ENCODE results near the gene RPH3AL. TPM values are rescaled to one million over a fixed set of nuclear protein-coding genes. Genes with fewer than 3 reads are reported as not detected.
"Not testable (repeated sequence)": the region's sequence is repeated elsewhere in the genome, so short reads cannot be mapped to it uniquely, and the experiment has no call there.

The RPH3AL gene
- total and polyA plus RNA-seq, 7 experiments from 2014 or later, result 0.84 to 19.6 (median 4.3) TPM

DNA sequence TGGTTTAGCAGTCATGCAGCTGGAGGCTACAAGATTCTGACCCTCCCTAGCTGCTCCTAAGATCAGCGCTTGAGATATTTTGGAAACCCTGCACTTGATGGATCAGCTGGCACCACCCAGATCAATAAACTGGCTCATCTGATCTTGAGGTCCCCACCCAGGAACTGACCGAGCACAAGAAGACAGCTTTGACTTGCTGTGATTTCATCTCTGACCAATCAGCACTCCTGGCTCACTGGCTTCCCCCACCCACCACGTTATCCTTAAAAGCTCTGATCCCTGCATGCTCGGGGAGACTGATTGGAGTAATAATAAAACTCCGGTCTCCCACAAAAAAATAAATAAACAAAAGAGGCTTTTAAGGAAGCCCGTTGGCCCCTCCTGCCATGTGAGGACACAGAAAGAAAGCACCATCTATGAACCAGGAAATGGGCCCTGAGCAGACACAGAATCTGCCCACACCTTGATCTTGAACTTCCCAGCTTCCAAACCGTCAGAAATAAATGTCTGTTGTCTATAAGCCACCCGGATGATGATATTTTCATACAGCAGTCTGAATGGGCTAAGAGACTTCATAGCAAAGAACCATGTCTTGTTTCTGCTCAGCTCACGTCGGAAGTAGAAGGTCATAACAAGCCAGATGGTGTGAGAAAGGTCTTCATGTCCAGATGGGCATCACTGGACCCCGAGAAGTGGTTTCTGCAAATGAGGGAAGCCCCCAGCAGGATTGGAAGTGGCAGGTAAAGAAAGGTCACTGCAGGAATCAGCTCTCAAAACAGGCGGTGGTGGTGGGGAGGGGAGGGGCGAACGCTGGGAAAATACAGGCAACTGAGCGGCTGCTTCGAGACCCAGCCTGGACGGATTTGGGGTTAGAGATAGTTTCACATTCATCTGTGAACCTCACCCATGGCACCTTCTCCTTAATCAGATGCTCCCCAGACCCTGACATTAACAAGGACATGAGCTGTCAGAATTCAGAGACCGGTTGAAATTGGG is 19.8 kb upstream of the RPH3AL start:
- peaks cover 0 to 17% (median 9%) of the 10 kb centered on the region in 11 donors for H3K9me3 Mint-ChIP-seq
- no peaks in the 10 kb centered on the region for H3K9me3 ChIP-seq (ENCODE audit: control insufficient read depth in 2 of 3, low read length in 3 of 3)
- no peaks in the 10 kb centered on the region for H3K4me1 ChIP-seq (ENCODE audit: control insufficient read depth in 2 of 2, insufficient read depth in 2 of 2, low read length in 2 of 2)
- H3K27me3 Mint-ChIP-seq, result peaks cover 0 to 11% (median 0%) of the 10 kb centered on the region in 5 donors
- H3K4me3 ChIP-seq (ENCODE audit: low read length), result no peak overlapping the region
- intact Hi-C loops (cut with micrococcal nuclease), result no loop called here
- H3K27me3 ChIP-seq (ENCODE audit: control insufficient read depth in 2 of 2, insufficient read depth in 2 of 2, low read length in 2 of 2), result no peaks in the 10 kb centered on the region
- no peak overlapping the region for H3K27ac ChIP-seq (ENCODE audit: low read depth, low read length)
- peaks cover 0 to 28% (median 15%) of the 10 kb centered on the region in 7 donors for H3K4me1 Mint-ChIP-seq
- no peak for DNase-seq
- ChIA-PET CTCF (no interaction called here), POLR2A (no interaction called here)
- H3K4me3 Mint-ChIP-seq, result no peak overlapping the region
- ATAC-seq, result no peak
- no peaks in the 10 kb centered on the region for H3K36me3 ChIP-seq (ENCODE audit: control insufficient read depth in 2 of 3, insufficient read depth in 3 of 3, low read length in 3 of 3)
- H3K36me3 Mint-ChIP-seq, result peaks cover 0 to 18% (median 5%) of the 10 kb centered on the region in 5 donors
- H3K27ac Mint-ChIP-seq, result no peak overlapping the region

DNA sequence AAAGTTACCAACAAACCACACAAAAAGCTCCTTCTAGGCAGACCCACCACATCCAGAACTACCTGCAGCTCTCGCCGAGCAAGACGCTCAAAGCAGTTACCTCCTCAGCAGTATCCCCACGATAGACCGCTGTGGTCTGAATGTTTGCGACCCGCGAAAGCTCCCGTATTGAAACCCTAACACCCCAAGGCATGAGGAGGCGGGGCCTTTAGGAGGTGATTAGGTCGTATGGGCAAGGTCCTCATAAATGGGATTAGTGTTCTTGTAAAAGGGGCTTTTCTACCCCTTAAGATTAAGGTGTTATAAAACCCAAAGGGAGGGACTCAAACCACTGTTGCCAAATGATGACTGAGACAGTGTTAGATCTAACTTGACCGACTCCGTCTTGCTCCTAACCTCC is 19.0 kb upstream of the RPH3AL start:
- peaks cover 0 to 19% (median 9%) of the 10 kb centered on the region in 11 donors for H3K9me3 Mint-ChIP-seq
- H3K27me3 Mint-ChIP-seq, result peaks cover 0 to 6% (median 0%) of the 10 kb centered on the region in 5 donors
- ATAC-seq (no peak), DNase-seq (no peak)
- CTCF ChIA-PET, result no interaction called here
- POLR2A ChIA-PET, result no interaction called here
- H3K4me3 Mint-ChIP-seq, result no peak overlapping the region
- intact Hi-C loops (cut with micrococcal nuclease), result no loop called here
- Histone ChIP-seq H3K27ac (ENCODE audit: low read depth, low read length) (no peak overlapping the region), H3K4me1 (ENCODE audit: control insufficient read depth in 2 of 2, insufficient read depth in 2 of 2, low read length in 2 of 2) (peaks cover 3% of the 10 kb centered on the region in 2 donors), H3K27me3 (ENCODE audit: control insufficient read depth in 2 of 2, insufficient read depth in 2 of 2, low read length in 2 of 2) (no peaks in the 10 kb centered on the region), H3K9me3 (ENCODE audit: control insufficient read depth in 2 of 3, low read length in 3 of 3) (no peaks in the 10 kb centered on the region), H3K36me3 (ENCODE audit: control insufficient read depth in 2 of 3, insufficient read depth in 3 of 3, low read length in 3 of 3) (no peaks in the 10 kb centered on the region), H3K4me3 (ENCODE audit: low read length) (no peak overlapping the region)
- H3K4me1 Mint-ChIP-seq, result peaks cover 0 to 29% (median 15%) of the 10 kb centered on the region in 7 donors
- H3K27ac Mint-ChIP-seq, result peak overlapping the region in 1 of 9 donors; percentile 45
- H3K36me3 Mint-ChIP-seq, result peaks cover 0 to 22% (median 5%) of the 10 kb centered on the region in 5 donors

GRCh38 chr17:367656-368055 is 15.0 kb upstream of the RPH3AL start:
- H3K36me3 Mint-ChIP-seq, result peaks cover 0 to 22% (median 5%) of the 10 kb centered on the region in 5 donors
- H3K4me1 Mint-ChIP-seq, result peaks cover 0 to 57% (median 32%) of the 10 kb centered on the region in 7 donors

GRCh38 chr17:366657-367615 is 14.3 kb upstream of the RPH3AL start:
- Mint-ChIP-seq H3K4me1 (peaks cover 0 to 49% (median 32%) of the 10 kb centered on the region in 7 donors), H3K36me3 (peaks cover 0 to 22% (median 5%) of the 10 kb centered on the region in 5 donors), H3K27me3 (peaks cover 0 to 19% (median 0%) of the 10 kb centered on the region in 5 donors), H3K9me3 (peaks cover 0 to 19% (median 9%) of the 10 kb centered on the region in 11 donors), H3K27ac (peak overlapping the region in 4 of 9 donors; percentile 14 to 60 (median 43)), H3K4me3 (peak overlapping the region in 7 of 10 donors; percentile 16 to 66 (median 47))
- H3K4me3 ChIP-seq (ENCODE audit: low read length); H3K27ac ChIP-seq (ENCODE audit: low read depth, low read length); ATAC-seq; H3K9me3 ChIP-seq (ENCODE audit: control insufficient read depth in 2 of 3, low read length in 3 of 3); H3K27me3 ChIP-seq (ENCODE audit: control insufficient read depth in 2 of 2, insufficient read depth in 2 of 2, low read length in 2 of 2); H3K36me3 ChIP-seq (ENCODE audit: control insufficient read depth in 2 of 3, insufficient read depth in 3 of 3, low read length in 3 of 3): not testable (repeated sequence)
- peak in 4 of 9 donors; percentile 19 to 41 (median 23) for DNase-seq
- ChIA-PET CTCF (interaction anchor here (0.6 kb wide), 1 partner anchor 31 kb away, joined by 3 read pairs; no protein-coding TSS in a partner anchor), POLR2A (interaction anchor here (0.6 kb wide), 1 partner anchor 1356 kb away, joined by 3 read pairs; no protein-coding TSS in a partner anchor)
- intact Hi-C loops (cut with micrococcal nuclease), result loop anchor here in 1 of 2 donors (5.0 kb wide), 1 partner anchor 35 kb away; no protein-coding TSS in a partner anchor
- peaks cover 4 to 17% of the 10 kb centered on the region in 2 donors for H3K4me1 ChIP-seq (ENCODE audit: control insufficient read depth in 2 of 2, insufficient read depth in 2 of 2, low read length in 2 of 2)

More at GRCh38 chr17:367656-368055, 15.0 kb upstream of the RPH3AL start:
- peaks cover 4 to 17% of the 10 kb centered on the region in 2 donors for H3K4me1 ChIP-seq (ENCODE audit: control insufficient read depth in 2 of 2, insufficient read depth in 2 of 2, low read length in 2 of 2)
- H3K9me3 ChIP-seq (ENCODE audit: control insufficient read depth in 2 of 3, low read length in 3 of 3); DNase-seq; H3K36me3 ChIP-seq (ENCODE audit: control insufficient read depth in 2 of 3, insufficient read depth in 3 of 3, low read length in 3 of 3); POLR2A ChIA-PET; H3K4me3 ChIP-seq (ENCODE audit: low read length); H3K27me3 ChIP-seq (ENCODE audit: control insufficient read depth in 2 of 2, insufficient read depth in 2 of 2, low read length in 2 of 2); ATAC-seq; H3K27ac ChIP-seq (ENCODE audit: low read depth, low read length): not testable (repeated sequence)
- Mint-ChIP-seq H3K9me3 (peaks cover 0 to 19% (median 9%) of the 10 kb centered on the region in 11 donors), H3K27me3 (peaks cover 0 to 19% (median 0%) of the 10 kb centered on the region in 5 donors), H3K4me3 (peak overlapping the region in 4 of 10 donors; percentile 6 to 31 (median 16)), H3K27ac (peak overlapping the region in 3 of 9 donors; percentile 9 to 76 (median 14))
- CTCF ChIA-PET, result interaction anchor here (0.6 kb wide), 1 partner anchor 31 kb away, joined by 3 read pairs; no protein-coding TSS in a partner anchor
- intact Hi-C loops (cut with micrococcal nuclease), result loop anchor here in 1 of 2 donors (5.0 kb wide), 1 partner anchor 35 kb away; no protein-coding TSS in a partner anchor

- POLR2A ChIA-PET, result interaction anchor here (1.1 kb wide), 1 partner anchor 16 kb away, joined by 3 read pairs; no protein-coding TSS in a partner anchor
- no peaks in the 10 kb centered on the region for H3K9me3 ChIP-seq (ENCODE audit: control insufficient read depth in 2 of 3, low read length in 3 of 3)
- H3K9me3 Mint-ChIP-seq, result peaks cover 0 to 19% (median 9%) of the 10 kb centered on the region in 11 donors
- peaks cover 0 to 48% (median 32%) of the 10 kb centered on the region in 7 donors for H3K4me1 Mint-ChIP-seq
- CTCF ChIA-PET, result interaction anchor here (0.6 kb wide), 1 partner anchor 31 kb away, joined by 4 read pairs; no protein-coding TSS in a partner anchor
- no peaks in the 10 kb centered on the region for H3K36me3 ChIP-seq (ENCODE audit: control insufficient read depth in 2 of 3, insufficient read depth in 3 of 3, low read length in 3 of 3)
- no peak overlapping the region for H3K27ac ChIP-seq (ENCODE audit: low read depth, low read length)
- ATAC-seq (no peak), DNase-seq (no peak)
- intact Hi-C loops (cut with micrococcal nuclease), result loop anchor here in 1 of 2 donors (5.0 kb wide), 1 partner anchor 32 kb away; no protein-coding TSS in a partner anchor
- H3K4me3 ChIP-seq (ENCODE audit: low read length), result no peak overlapping the region
- peaks cover 4 to 17% of the 10 kb centered on the region in 2 donors for H3K4me1 ChIP-seq (ENCODE audit: control insufficient read depth in 2 of 2, insufficient read depth in 2 of 2, low read length in 2 of 2)
- H3K27ac Mint-ChIP-seq, result peak overlapping the region in 4 of 9 donors; percentile 3 to 65 (median 59)
- H3K27me3 ChIP-seq (ENCODE audit: control insufficient read depth in 2 of 2, insufficient read depth in 2 of 2, low read length in 2 of 2), result no peaks in the 10 kb centered on the region
- H3K4me3 Mint-ChIP-seq, result peak overlapping the region in 6 of 10 donors; percentile 22 to 56 (median 30)
- H3K36me3 Mint-ChIP-seq, result peaks cover 0 to 18% (median 5%) of the 10 kb centered on the region in 5 donors
- H3K27me3 Mint-ChIP-seq, result peaks cover 0 to 19% (median 0%) of the 10 kb centered on the region in 5 donors
Measured at GRCh38 chr17:364766-365165, 12.2 kb upstream of the RPH3AL start.
